ENCODE data around the gene RAP1GAP.

DNA sequence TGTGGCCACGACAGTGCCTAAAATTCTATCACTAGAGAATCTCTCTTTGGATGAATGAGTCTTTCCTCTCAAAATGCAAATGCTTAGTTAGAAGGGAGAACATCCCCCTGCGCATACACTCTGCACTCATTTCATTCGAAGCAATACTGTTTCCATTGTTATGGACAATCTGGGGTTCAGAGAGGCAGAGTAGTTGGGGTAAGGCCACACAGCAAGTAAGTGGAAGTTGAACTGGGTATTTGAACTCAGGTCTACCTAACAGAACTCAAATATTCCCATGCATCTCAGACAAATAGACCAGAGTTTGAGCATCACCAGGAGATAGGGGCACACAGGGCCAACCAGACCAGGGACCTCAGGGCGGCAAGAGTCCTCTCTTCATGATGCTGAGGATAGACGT lies 25.5 kb downstream of the RAP1GAP start:
- no peak for TF ChIP-seq EZH2 (IDR thresholded peaks at IDR 0.05; ENCODE audit: borderline replicate concordance, low read depth, low read length, severe bottlenecking)
- TF ChIP-seq, protein P1, sequence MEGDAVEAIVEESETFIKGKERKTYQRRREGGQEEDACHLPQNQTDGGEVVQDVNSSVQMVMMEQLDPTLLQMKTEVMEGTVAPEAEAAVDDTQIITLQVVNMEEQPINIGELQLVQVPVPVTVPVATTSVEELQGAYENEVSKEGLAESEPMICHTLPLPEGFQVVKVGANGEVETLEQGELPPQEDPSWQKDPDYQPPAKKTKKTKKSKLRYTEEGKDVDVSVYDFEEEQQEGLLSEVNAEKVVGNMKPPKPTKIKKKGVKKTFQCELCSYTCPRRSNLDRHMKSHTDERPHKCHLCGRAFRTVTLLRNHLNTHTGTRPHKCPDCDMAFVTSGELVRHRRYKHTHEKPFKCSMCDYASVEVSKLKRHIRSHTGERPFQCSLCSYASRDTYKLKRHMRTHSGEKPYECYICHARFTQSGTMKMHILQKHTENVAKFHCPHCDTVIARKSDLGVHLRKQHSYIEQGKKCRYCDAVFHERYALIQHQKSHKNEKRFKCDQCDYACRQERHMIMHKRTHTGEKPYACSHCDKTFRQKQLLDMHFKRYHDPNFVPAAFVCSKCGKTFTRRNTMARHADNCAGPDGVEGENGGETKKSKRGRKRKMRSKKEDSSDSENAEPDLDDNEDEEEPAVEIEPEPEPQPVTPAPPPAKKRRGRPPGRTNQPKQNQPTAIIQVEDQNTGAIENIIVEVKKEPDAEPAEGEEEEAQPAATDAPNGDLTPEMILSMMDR (IDR thresholded peaks at IDR 0.05; ENCODE audit: borderline replicate concordance, extremely low read depth, low read length, poor library complexity, severe bottlenecking) = no peak
